ENCODE measurements around the gene ACSL1.

DNA sequence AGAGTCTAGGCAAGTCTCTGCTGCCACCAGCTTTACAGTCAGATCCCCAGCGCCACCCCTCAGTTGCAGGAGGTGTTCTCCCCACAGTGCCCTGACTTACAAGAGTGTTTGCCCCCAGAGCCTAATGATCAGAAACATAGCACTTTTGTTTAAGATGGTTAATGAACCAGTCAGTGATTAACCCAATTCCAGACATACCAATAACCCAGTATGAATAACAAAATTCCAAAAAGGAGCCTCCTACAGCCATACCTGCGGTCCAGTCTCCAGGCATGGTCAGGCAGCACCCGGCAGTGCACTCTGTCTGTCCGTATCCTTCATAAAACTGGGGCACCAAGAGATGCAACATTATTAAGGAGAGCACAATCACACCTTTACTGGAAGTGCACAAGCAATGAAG lies 61.2 kb downstream of the ACSL1 start:
- TF ChIP-seq POLR2AphosphoS5 (IDR thresholded peaks at IDR 0.05) = no peak
- TF ChIP-seq, protein P1, sequence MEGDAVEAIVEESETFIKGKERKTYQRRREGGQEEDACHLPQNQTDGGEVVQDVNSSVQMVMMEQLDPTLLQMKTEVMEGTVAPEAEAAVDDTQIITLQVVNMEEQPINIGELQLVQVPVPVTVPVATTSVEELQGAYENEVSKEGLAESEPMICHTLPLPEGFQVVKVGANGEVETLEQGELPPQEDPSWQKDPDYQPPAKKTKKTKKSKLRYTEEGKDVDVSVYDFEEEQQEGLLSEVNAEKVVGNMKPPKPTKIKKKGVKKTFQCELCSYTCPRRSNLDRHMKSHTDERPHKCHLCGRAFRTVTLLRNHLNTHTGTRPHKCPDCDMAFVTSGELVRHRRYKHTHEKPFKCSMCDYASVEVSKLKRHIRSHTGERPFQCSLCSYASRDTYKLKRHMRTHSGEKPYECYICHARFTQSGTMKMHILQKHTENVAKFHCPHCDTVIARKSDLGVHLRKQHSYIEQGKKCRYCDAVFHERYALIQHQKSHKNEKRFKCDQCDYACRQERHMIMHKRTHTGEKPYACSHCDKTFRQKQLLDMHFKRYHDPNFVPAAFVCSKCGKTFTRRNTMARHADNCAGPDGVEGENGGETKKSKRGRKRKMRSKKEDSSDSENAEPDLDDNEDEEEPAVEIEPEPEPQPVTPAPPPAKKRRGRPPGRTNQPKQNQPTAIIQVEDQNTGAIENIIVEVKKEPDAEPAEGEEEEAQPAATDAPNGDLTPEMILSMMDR (IDR thresholded peaks at IDR 0.05) = no peak

All from stomach (tissue), 4 donors.